ENCODE measurements around the gene ZFYVE9. TPM values are rescaled to one million over a fixed set of nuclear protein-coding genes. Genes with fewer than 3 reads are reported as not detected.
A peak's percentile ranks its signal among the peaks of the same experiment; 100 is the strongest.

Gene ZFYVE9
- total RNA-seq, 2 experiments from 2014 or later = 5.4 to 6.1 TPM

DNA sequence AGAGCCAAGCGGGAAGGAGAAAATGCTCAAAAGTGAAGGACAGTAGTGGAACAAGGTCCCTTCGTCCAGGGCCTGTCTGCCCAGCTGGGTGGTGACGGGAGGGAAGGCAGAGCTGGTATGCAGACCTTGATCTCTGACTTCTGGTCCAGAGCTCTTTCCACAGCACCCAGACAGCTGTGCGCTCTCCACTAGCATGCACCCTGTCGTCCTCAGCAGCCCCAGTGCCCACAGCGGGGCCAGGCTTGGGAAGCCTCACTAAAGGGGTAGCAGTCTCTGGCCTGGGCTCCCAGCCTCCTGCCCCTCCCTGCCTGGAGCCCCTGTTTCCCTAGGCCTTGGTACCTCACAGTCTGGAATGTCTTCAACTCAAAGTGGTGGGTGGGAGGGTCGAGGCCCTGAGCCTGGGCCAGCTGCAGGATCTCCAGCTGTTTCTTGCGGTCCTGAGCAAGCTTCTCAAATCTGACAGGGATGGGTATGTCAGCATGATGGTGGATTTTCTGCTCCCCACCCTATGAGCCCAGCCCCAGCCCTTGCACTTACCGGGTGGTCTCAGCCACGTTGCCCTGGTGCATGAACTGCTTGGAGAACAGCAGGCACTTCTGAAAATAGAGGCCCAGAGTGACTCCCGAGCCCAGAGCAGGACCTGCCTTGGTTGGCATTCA lies 214.1 kb downstream of the ZFYVE9 start:
- Mint-ChIP-seq H3K9me3 (no peaks in the 10 kb centered on the region), H3K4me3 (no peak overlapping the region), H3K27ac (no peak overlapping the region), H3K36me3 (ENCODE audit: low read depth) (peaks cover 92% of the 10 kb centered on the region), H3K4me1 (ENCODE audit: low read depth) (no peaks in the 10 kb centered on the region), H3K27me3 (no peaks in the 10 kb centered on the region)
- no peaks in the 10 kb centered on the region for H3K4me1 ChIP-seq (ENCODE audit: insufficient read depth, low read length)
- intact Hi-C loops (cut with DNase I, micrococcal nuclease) = no loop called here
- H3K27me3 ChIP-seq (ENCODE audit: control insufficient read depth in 1 of 2, insufficient read depth in 2 of 2, low read length in 2 of 2) = no peaks in the 10 kb centered on the region
- peaks cover 89% of the 10 kb centered on the region for H3K36me3 ChIP-seq (ENCODE audit: insufficient read depth, low read length)
- ChIA-PET POLR2A (interaction anchor here (1.8 kb wide), 1 partner anchor 10 kb away, joined by 6 read pairs; the partner anchor contains the start of gene CC2D1B), CTCF (interaction anchor here (0.6 kb wide), 1 partner anchor 76 kb away, joined by 3 read pairs; no protein-coding TSS in a partner anchor)
- H3K4me3 ChIP-seq (ENCODE audit: low read length) = no peak overlapping the region
- ATAC-seq (ENCODE audit: poor library complexity) (no peak), DNase-seq (no peak)
- no peaks in the 10 kb centered on the region for H3K9me3 ChIP-seq (ENCODE audit: control insufficient read depth in 1 of 2, insufficient read depth in 1 of 2, low read length in 2 of 2)
- no peak overlapping the region for H3K27ac ChIP-seq (ENCODE audit: low read depth in 1 of 2, low read length in 2 of 2)
- TF ChIP-seq, protein P1, sequence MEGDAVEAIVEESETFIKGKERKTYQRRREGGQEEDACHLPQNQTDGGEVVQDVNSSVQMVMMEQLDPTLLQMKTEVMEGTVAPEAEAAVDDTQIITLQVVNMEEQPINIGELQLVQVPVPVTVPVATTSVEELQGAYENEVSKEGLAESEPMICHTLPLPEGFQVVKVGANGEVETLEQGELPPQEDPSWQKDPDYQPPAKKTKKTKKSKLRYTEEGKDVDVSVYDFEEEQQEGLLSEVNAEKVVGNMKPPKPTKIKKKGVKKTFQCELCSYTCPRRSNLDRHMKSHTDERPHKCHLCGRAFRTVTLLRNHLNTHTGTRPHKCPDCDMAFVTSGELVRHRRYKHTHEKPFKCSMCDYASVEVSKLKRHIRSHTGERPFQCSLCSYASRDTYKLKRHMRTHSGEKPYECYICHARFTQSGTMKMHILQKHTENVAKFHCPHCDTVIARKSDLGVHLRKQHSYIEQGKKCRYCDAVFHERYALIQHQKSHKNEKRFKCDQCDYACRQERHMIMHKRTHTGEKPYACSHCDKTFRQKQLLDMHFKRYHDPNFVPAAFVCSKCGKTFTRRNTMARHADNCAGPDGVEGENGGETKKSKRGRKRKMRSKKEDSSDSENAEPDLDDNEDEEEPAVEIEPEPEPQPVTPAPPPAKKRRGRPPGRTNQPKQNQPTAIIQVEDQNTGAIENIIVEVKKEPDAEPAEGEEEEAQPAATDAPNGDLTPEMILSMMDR (IDR thresholded peaks at IDR 0.05) = no peak

DNA sequence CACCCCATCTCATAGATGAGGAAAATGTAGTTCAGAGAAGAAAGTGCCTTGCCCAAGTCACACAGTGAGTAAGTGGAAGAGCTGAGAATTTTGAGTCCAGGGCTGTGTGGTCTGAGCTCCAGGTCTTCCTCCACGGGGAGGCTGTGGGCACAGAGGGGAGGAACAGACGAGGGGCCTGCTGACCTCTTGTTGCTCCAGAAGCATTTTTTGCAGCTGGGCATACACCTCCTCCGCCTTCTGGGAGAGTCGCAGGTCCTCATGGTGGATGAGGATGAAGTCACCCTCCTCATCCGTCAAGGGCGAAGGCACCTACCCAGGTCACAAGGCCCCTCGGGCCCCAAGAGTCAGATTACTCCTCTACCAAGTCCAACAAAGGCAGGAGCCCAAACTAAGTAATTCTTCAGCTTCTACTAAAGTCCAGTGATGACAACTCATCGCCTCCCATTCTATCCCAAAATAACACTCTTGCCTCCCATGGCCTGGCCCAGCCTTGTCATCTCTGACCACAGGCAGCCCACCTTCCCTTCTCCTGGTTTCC lies 215.0 kb downstream of the ZFYVE9 start:
- Histone ChIP-seq H3K36me3 (ENCODE audit: insufficient read depth, low read length) (peaks cover 98% of the 10 kb centered on the region), H3K9me3 (ENCODE audit: control insufficient read depth in 1 of 2, insufficient read depth in 1 of 2, low read length in 2 of 2) (no peaks in the 10 kb centered on the region), H3K27ac (ENCODE audit: low read depth in 1 of 2, low read length in 2 of 2) (no peak overlapping the region), H3K4me3 (ENCODE audit: low read length) (no peak overlapping the region), H3K4me1 (ENCODE audit: insufficient read depth, low read length) (no peaks in the 10 kb centered on the region), H3K27me3 (ENCODE audit: control insufficient read depth in 1 of 2, insufficient read depth in 2 of 2, low read length in 2 of 2) (no peaks in the 10 kb centered on the region)
- intact Hi-C loops (cut with DNase I, micrococcal nuclease) = no loop called here
- ChIA-PET CTCF (no interaction called here), POLR2A (interaction anchor here (1.1 to 1.8 kb wide), 2 partner anchors 9 to 13 kb away, joined by 4 to 6 read pairs; partner anchors contain the start of gene CC2D1B)
- DNase-seq (no peak), ATAC-seq (ENCODE audit: poor library complexity) (no peak)
- Mint-ChIP-seq H3K36me3 (ENCODE audit: low read depth) (peaks cover 100% of the 10 kb centered on the region), H3K27ac (peak overlapping the region; percentile 56), H3K27me3 (no peaks in the 10 kb centered on the region), H3K9me3 (no peaks in the 10 kb centered on the region), H3K4me1 (ENCODE audit: low read depth) (peaks cover 6% of the 10 kb centered on the region), H3K4me3 (no peak overlapping the region)
- TF ChIP-seq, protein P1 (IDR thresholded peaks at IDR 0.05) = no peak

DNA sequence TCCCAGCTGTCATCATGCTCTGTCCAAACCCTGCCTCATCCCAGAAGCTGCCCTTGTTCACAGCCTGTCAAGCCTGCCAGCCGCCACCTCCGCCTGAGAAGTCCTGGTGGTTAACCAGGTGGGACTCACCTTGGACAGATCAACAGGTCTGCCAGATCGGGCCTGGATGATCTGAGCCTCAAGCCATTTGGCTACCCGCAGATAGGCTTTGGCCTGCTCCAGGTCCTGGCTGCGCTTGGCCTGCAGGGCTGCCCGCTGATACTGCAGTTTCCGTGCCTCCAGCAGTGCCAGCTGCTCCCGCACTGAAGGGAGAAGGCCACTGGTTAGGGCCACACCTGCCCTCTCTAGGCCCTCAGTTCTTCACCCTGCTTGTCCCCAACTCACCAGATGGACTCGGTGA lies 215.5 kb downstream of the ZFYVE9 start:
- no peaks in the 10 kb centered on the region for H3K27me3 Mint-ChIP-seq
- no peak overlapping the region for H3K4me3 ChIP-seq (ENCODE audit: low read length)
- DNase-seq = no peak
- no peak overlapping the region for H3K27ac ChIP-seq (ENCODE audit: low read depth in 1 of 2, low read length in 2 of 2)
- H3K9me3 ChIP-seq (ENCODE audit: control insufficient read depth in 1 of 2, insufficient read depth in 1 of 2, low read length in 2 of 2) = no peaks in the 10 kb centered on the region
- TF ChIP-seq, protein P1 (IDR thresholded peaks at IDR 0.05) = no peak
- peaks cover 3% of the 10 kb centered on the region for H3K4me1 ChIP-seq (ENCODE audit: insufficient read depth, low read length)
- peaks cover 99% of the 10 kb centered on the region for H3K36me3 ChIP-seq (ENCODE audit: insufficient read depth, low read length)
- ChIA-PET POLR2A (interaction anchor here (1.1 to 1.8 kb wide), 2 partner anchors 9 to 13 kb away, joined by 4 to 6 read pairs; partner anchors contain the start of gene CC2D1B), CTCF (interaction anchor here (1.0 kb wide), 1 partner anchor 11 kb away, joined by 3 read pairs; no protein-coding TSS in a partner anchor)
- peaks cover 100% of the 10 kb centered on the region for H3K36me3 Mint-ChIP-seq (ENCODE audit: low read depth)
- no peaks in the 10 kb centered on the region for H3K27me3 ChIP-seq (ENCODE audit: control insufficient read depth in 1 of 2, insufficient read depth in 2 of 2, low read length in 2 of 2)
- H3K4me1 Mint-ChIP-seq (ENCODE audit: low read depth) = peaks cover 9% of the 10 kb centered on the region
- no peaks in the 10 kb centered on the region for H3K9me3 Mint-ChIP-seq
- no peak for ATAC-seq (ENCODE audit: poor library complexity)
- no peak overlapping the region for H3K27ac Mint-ChIP-seq
- no peak overlapping the region for H3K4me3 Mint-ChIP-seq
- intact Hi-C loops (cut with DNase I, micrococcal nuclease) = no loop called here
